ENCODE results near the gene HDHD2.

Gene HDHD2

GRCh38 chr18:47075098-47075883, 75.0 kb downstream of the HDHD2 start:
- TF ChIP-seq MAX (IDR thresholded peaks at IDR 0.05) (no peak), CEBPB (IDR thresholded peaks at IDR 0.05) (no peak), TCF12 (IDR thresholded peaks at IDR 0.05; ENCODE audit: low read depth) (no peak), TAF1 (IDR thresholded peaks at IDR 0.05; ENCODE audit: low read depth) (no peak), RAD21 (IDR thresholded peaks at IDR 0.05; ENCODE audit: low read depth) (no peak)

- TF ChIP-seq EGR1 (IDR thresholded peaks at IDR 0.05) (no peak), ZBTB7A (IDR thresholded peaks at IDR 0.05; ENCODE audit: low read depth) (no peak), EP300 (IDR thresholded peaks at IDR 0.05; ENCODE audit: borderline replicate concordance) (no peak), TAF1 (IDR thresholded peaks at IDR 0.05; ENCODE audit: low read depth) (no peak), TEAD4 (IDR thresholded peaks at IDR 0.05) (no peak), RAD21 (IDR thresholded peaks at IDR 0.05; ENCODE audit: low read depth) (no peak), NFIC (IDR thresholded peaks at IDR 0.05) (no peak), YY1 (IDR thresholded peaks at IDR 0.05; ENCODE audit: low read depth) (no peak), CEBPB (IDR thresholded peaks at IDR 0.05) (no peak), REST (IDR thresholded peaks at IDR 0.05; ENCODE audit: low read depth) (no peak), MAX (IDR thresholded peaks at IDR 0.05) (no peak), CREB1 (IDR thresholded peaks at IDR 0.05; ENCODE audit: low read depth) (no peak)
Observed at GRCh38 chr18:47067648-47068047, 82.7 kb downstream of the HDHD2 start.

GRCh38 chr18:47063096-47063495, 87.2 kb downstream of the HDHD2 start:
- TF ChIP-seq CREB1 (IDR thresholded peaks at IDR 0.05; ENCODE audit: low read depth), result no peak
- no peak for TF ChIP-seq MAX (IDR thresholded peaks at IDR 0.05)
- no peak for TF ChIP-seq CEBPB (IDR thresholded peaks at IDR 0.05)
- TF ChIP-seq REST (IDR thresholded peaks at IDR 0.05; ENCODE audit: low read depth), result no peak
- no peak for TF ChIP-seq EP300 (IDR thresholded peaks at IDR 0.05; ENCODE audit: borderline replicate concordance)
- TF ChIP-seq TCF12 (IDR thresholded peaks at IDR 0.05; ENCODE audit: low read depth), result no peak
- TF ChIP-seq TEAD4 (IDR thresholded peaks at IDR 0.05), result no peak
- TF ChIP-seq USF1 (IDR thresholded peaks at IDR 0.05), result no peak
- no peak for TF ChIP-seq NFIC (IDR thresholded peaks at IDR 0.05)
- TF ChIP-seq ZBTB7A (IDR thresholded peaks at IDR 0.05; ENCODE audit: low read depth), result no peak
- no peak for TF ChIP-seq RAD21 (IDR thresholded peaks at IDR 0.05; ENCODE audit: low read depth)
- TF ChIP-seq FOXM1 (IDR thresholded peaks at IDR 0.05; ENCODE audit: borderline replicate concordance, low read depth), result no peak
- no peak for TF ChIP-seq TAF1 (IDR thresholded peaks at IDR 0.05; ENCODE audit: low read depth)
- no peak for TF ChIP-seq YY1 (IDR thresholded peaks at IDR 0.05; ENCODE audit: low read depth)
- TF ChIP-seq EGR1 (IDR thresholded peaks at IDR 0.05), result no peak

- TF ChIP-seq CEBPB (IDR thresholded peaks at IDR 0.05) (no peak), TCF12 (IDR thresholded peaks at IDR 0.05; ENCODE audit: low read depth) (no peak), REST (IDR thresholded peaks at IDR 0.05; ENCODE audit: low read depth) (no peak), USF1 (IDR thresholded peaks at IDR 0.05) (no peak)
Observed at GRCh38 chr18:47062471-47062870, 87.8 kb downstream of the HDHD2 start.
